GM18502 (cell line): Measurements from ENCODE around the gene BMPR1A.

Experiments used
- ATAC-seq: cut with Tn5 transposase; IDR thresholded peaks from one replicate; pipeline ENCODE4 v1.9.1; 2021; ENCODE audit warnings: mild to moderate bottlenecking; ENCODE audit not compliant: unreplicated experiment, poor library complexity

BMPR1A gene

DNA sequence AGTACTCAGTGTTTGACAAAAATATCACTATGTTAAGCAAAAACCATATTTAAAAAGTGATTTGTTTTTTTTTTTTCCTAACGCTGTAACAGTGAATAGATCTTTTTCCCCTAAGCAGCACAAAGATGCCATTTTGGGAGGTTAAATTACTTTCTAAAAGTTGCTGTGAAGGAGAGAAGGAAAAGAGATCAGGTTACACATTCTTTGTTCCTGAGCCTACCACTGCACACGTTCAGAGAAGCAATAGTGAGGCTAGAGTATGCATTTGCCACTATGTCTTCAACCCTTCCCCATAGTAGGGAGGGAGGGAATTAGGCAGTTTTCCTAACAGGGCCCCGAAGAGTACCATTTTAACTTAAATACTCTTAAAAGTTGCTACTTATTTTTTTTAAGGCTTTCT is 38.9 kb downstream of the BMPR1A start:
- ATAC-seq = no peak

- no peak for ATAC-seq
Observed at GRCh38 chr10:86798025-86798424, 41.6 kb downstream of the BMPR1A start.

- peak; percentile 79 for ATAC-seq
Observed at GRCh38 chr10:86798611-86799010, 42.2 kb downstream of the BMPR1A start.

GRCh38 chr10:86799188-86799845 is 42.9 kb downstream of the BMPR1A start:
- ATAC-seq = no peak

DNA sequence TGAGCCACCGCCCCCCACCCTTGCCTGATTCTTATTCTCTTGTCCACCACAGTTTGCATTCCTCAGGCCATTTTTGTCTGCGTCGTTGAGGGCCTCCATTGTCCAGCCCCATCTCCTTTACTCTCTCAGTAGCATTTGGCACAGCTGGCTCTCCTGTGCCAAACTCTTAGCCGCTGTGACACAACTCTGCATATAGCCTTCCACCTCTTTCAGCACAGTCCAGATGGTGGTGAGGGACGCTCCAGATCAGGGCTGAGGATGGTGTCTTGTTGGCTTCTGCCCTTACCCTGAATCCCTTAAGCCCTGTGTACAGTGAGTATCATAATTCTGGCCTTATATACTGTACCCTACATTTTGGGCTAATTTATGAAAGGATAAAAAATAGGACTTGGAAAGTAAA is 45.6 kb downstream of the BMPR1A start:
- no peak for ATAC-seq

- no peak for ATAC-seq
Observed at GRCh38 chr10:86802473-86803108, 46.2 kb downstream of the BMPR1A start.

- ATAC-seq = no peak
Observed at GRCh38 chr10:86803156-86803555, 46.7 kb downstream of the BMPR1A start.

DNA sequence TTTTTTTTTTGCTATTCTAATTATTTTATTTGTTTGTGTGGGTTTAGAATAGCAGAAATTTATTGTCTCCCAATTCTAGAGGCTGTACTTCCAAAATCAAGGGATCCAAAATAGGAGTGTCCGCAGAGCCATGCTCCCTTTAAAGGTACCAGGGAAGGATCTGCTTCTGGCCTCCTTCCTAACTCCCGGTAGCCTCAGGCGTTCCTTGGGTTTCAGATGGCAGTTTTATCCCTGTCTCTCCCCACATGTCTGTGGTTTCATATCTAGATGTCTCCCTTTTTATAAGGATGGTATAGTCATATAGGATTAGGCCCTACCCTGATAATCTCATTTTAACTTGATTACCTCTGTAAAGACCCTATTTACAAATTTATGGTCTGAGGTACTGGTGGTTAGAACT is 48.4 kb downstream of the BMPR1A start:
- no peak for ATAC-seq

- ATAC-seq = no peak
Observed at GRCh38 chr10:86813101-86813500, 56.7 kb downstream of the BMPR1A start.

DNA sequence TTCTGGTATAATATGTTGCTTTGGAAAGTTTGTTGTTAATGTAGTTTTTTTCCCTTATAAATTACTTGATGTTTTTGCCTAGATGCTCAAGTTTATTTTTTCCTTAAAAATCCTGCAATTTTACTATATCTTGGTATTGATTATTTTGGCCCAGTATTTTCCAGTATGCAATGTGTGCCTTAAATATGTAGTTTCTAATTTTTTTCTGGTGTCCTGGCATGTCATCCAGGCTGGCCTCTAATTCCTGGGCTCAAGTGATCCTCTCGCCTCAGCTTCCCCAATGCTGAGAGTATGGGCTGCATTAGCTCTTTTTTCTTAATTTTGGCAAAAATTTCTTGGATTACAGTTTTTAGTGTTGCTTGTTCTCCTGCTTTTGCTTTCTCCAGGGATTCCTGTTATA is 57.6 kb downstream of the BMPR1A start:
- ATAC-seq = no peak

GRCh38 chr10:86815035-86815617 is 58.7 kb downstream of the BMPR1A start:
- no peak for ATAC-seq

- no peak for ATAC-seq
Observed at GRCh38 chr10:86815640-86816039, 59.2 kb downstream of the BMPR1A start.

- ATAC-seq = no peak
Observed at GRCh38 chr10:86817246-86817645, 60.8 kb downstream of the BMPR1A start.

- ATAC-seq = no peak
Observed at GRCh38 chr10:86819567-86819966, 63.1 kb downstream of the BMPR1A start.

GRCh38 chr10:86820509-86820908 is 64.1 kb downstream of the BMPR1A start:
- ATAC-seq = no peak

DNA sequence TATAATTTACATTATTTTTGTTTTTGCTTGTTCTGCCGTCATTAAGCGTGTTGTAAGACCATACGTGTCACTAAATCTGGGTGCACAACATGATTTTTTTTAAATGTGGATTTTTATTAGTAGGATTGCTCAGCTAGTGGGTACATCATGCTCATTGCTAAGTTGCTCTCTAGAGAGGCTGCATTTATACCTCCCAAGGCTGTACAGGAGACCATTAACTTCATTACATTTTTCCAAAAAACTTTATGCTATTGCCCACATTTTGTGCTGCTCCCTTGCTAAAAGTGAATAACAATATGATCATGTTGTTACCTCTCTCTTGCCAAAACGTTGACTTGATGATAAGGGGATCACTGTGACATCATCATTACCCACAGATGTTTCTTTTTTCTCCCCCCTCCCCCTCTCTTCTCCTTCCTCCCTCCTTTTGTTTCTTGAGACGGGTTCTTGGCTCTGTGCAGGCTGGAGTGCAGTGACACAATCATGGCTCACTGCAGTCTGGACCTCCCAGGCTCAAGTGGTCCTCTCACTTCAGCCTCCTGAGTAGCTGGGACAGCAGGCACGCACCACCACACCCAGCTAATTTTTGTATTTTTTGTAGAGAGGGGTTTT is 65.1 kb downstream of the BMPR1A start:
- no peak for ATAC-seq

- no peak for ATAC-seq
Observed at GRCh38 chr10:86823565-86823964, 67.1 kb downstream of the BMPR1A start.

DNA sequence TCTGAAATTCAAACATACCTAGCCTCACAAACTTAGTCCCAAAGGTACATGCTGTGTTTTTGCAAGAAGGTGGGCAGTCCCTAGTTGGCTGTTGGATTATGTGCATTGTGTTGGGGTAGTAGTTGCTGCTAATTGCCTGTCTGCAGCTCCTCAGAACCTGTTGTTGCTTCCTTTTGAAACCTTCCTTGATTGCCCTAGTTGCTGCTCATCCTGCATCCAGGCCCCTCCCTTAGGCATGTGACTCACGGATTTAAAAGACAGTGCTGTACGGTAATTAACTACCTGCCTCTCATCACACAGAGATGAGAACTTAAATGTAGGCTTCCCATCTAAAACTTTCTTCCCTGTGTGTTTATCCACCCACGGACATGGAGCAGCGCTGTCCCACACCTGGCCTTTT is 67.7 kb downstream of the BMPR1A start:
- no peak for ATAC-seq

DNA sequence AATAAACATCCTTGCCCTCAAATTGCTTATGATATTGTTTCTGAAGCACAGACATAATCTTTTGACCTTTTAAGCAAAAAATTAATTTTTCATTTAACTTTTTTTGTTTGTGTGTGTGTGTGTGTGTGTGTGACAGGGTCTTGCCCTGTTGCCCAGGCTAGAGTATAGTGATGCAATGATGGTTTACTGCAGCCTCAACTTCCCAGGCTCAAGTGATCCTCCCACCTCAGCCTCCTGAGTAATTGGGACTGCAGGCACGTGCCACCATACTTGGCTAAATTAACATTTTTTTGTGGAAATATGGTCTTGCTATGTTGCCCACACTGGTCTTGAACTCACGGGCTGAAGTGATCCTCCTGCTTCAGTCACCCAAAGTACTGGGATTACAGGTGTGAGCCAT is 68.9 kb downstream of the BMPR1A start:
- no peak for ATAC-seq

DNA sequence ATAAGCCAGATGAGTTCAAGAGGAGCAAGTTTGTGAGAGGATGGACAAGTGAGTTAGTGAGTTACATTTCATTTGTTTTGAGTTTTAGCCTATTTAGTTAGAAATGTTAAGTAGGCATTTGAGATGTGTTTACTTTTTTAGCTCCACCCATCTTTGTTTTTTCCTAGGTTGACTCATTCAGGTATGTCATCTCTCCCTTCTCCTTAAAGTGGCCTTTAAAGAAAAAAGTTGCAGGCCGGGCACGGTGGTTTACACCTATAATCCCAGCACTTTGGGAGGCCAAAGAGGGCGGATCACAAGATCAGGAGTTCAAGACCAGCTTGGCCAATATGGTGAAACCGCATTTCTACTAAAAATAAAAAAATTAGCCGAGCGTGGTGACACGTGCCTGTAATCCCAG is 71.2 kb downstream of the BMPR1A start:
- ATAC-seq = no peak

GRCh38 chr10:86828145-86828544 is 71.7 kb downstream of the BMPR1A start:
- no peak for ATAC-seq

DNA sequence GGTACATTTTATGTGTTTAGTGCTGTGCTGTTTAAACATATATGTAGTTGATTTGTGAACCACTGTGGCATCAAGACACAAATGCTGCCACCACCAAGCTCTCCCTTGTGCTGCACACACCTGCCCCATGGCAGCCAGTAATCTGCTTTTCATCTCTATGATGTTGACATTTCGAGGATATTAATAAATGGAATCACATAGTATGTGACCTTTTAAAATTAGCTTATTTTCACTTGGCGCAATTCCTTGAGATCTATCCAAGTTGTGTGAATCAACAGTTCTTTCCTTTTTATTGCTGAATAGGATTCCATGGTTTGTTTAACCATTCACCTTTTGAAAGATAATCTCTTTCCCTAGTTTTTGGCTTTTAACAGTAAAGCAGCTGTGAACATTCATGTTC is 73.1 kb downstream of the BMPR1A start:
- ATAC-seq = no peak
